Head of caudate nucleus (tissue), 42 donors: ENCODE results near the gene CELF6.
A peak's percentile ranks its signal among the peaks of the same experiment; 100 is the strongest.

ENCODE experiments used
- DNase-seq, 42 donors: peaks; one replicate each; pipeline versions ENCODE4 v3.0.0 to v3.0.0-alpha.2; 2020 to 2021; ENCODE audit warnings: mixed read lengths in 7 of 42
- intact Hi-C: fragments of 100-400 bp; cut with DNase I; formaldehyde crosslinking; loops from one replicate; pipeline ENCODE4 v1.15.0; 2022

CELF6 gene

GRCh38 chr15:72319985-72320671 lies at the start of gene CELF6:
TSS of gene CELF6 (minus strand) at chr15:72320157. CDS start at chr15:72319874, 283 bp downstream.
- DNase-seq, result peak; percentile 51 to 91 (median 75)

GRCh38 chr15:72368899-72369298 lies 48.9 kb upstream of the CELF6 start:
- peak in 19 of 42 donors; percentile 2 to 52 (median 13) for DNase-seq
- intact Hi-C loops, result no loop called here

More at GRCh38 chr15:72319985-72320671, at the start of gene CELF6:
- intact Hi-C loops, result loop anchor here (10.0 kb wide), 1 partner anchor 55 kb away; the partner anchor contains the start of gene HEXA

- DNase-seq, result no peak
- intact Hi-C loops, result no loop called here
Measured at GRCh38 chr15:72368325-72368724, 48.4 kb upstream of the CELF6 start.

GRCh38 chr15:72365844-72366243 lies 45.9 kb upstream of the CELF6 start:
- peak in 3 of 42 donors; percentile 10 to 23 (median 11) for DNase-seq
- intact Hi-C loops, result no loop called here

GRCh38 chr15:72361176-72361575 lies 41.2 kb upstream of the CELF6 start:
- intact Hi-C loops, result no loop called here

GRCh38 chr15:72358650-72359171 lies 38.8 kb upstream of the CELF6 start:
- intact Hi-C loops, result no loop called here
- peak in 4 of 42 donors; percentile 2 to 37 (median 24) for DNase-seq

More at GRCh38 chr15:72361176-72361575, 41.2 kb upstream of the CELF6 start:
- DNase-seq, result no peak

GRCh38 chr15:72358121-72358520 lies 38.2 kb upstream of the CELF6 start:
- intact Hi-C loops, result no loop called here
- DNase-seq, result no peak

- intact Hi-C loops, result no loop called here
- DNase-seq, result no peak
Measured at GRCh38 chr15:72354496-72354895, 34.5 kb upstream of the CELF6 start.

GRCh38 chr15:72353266-72353665 lies 33.3 kb upstream of the CELF6 start:
- intact Hi-C loops, result no loop called here
- DNase-seq, result no peak

- DNase-seq, result no peak
- intact Hi-C loops, result no loop called here
Measured at GRCh38 chr15:72345806-72346205, 25.8 kb upstream of the CELF6 start.

GRCh38 chr15:72345280-72345679 lies 25.3 kb upstream of the CELF6 start:
- no peak for DNase-seq
- intact Hi-C loops, result no loop called here

GRCh38 chr15:72344602-72345001 lies 24.6 kb upstream of the CELF6 start:
- intact Hi-C loops, result no loop called here
- no peak for DNase-seq

- peak in 7 of 42 donors; percentile 3 to 46 (median 21) for DNase-seq
- intact Hi-C loops, result no loop called here
Measured at GRCh38 chr15:72342385-72342784, 22.4 kb upstream of the CELF6 start.

GRCh38 chr15:72341361-72341760 lies 21.4 kb upstream of the CELF6 start:
- no peak for DNase-seq
- intact Hi-C loops, result no loop called here

GRCh38 chr15:72340366-72340765 lies 20.4 kb upstream of the CELF6 start:
- DNase-seq, result no peak
- intact Hi-C loops, result no loop called here

- peak in 27 of 42 donors; percentile 11 to 68 (median 36) for DNase-seq
- intact Hi-C loops, result no loop called here
Measured at GRCh38 chr15:72339777-72340177, 19.8 kb upstream of the CELF6 start.

GRCh38 chr15:72338617-72339321 lies 18.8 kb upstream of the CELF6 start:
- no peak for DNase-seq
- intact Hi-C loops, result no loop called here

- intact Hi-C loops, result no loop called here
- DNase-seq, result no peak
Measured at GRCh38 chr15:72338148-72338547, 18.2 kb upstream of the CELF6 start.

GRCh38 chr15:72334842-72335241 lies 14.9 kb upstream of the CELF6 start:
- intact Hi-C loops, result no loop called here
- DNase-seq, result no peak

GRCh38 chr15:72331021-72331420 lies 11.1 kb upstream of the CELF6 start:
- intact Hi-C loops, result no loop called here
- no peak for DNase-seq
